CD14-positive monocyte (primary cell): ENCODE data around the gene NOC2L. TPM values are rescaled to one million over a fixed set of nuclear protein-coding genes. Genes with fewer than 3 reads are reported as not detected.

Experiments used
- DNase-seq, 3 donors: peaks; one replicate each; pipeline ENCODE4 v3.0.0-alpha.2; 2011 to 2022
- H2AFZ ChIP-seq: 2 replicates; pipeline ENCODE4 v1.6.0; 2012; ENCODE audit warnings: mild to moderate bottlenecking, low read depth, low read length, inconsistent platforms; ENCODE audit not compliant: insufficient read depth, poor library complexity, severe bottlenecking
- H3K27ac ChIP-seq, 2 donors: 1 replicate in 1 of 2; 2 replicates in 1 of 2; pipeline ENCODE4 v1.5.1; 2012 to 2013; ENCODE audit warnings: low read length in 2 of 2, control low read depth in 1 of 2, inconsistent platforms in 1 of 2, low read depth in 1 of 2, mild to moderate bottlenecking in 1 of 2
- H3K27me3 ChIP-seq, 2 donors: one replicate each; pipeline versions ENCODE4 v1.6.0 to v1.6.1; 2011 to 2013; ENCODE audit warnings: low read length in 2 of 2; ENCODE audit not compliant: control insufficient read depth in 2 of 2, insufficient read depth in 2 of 2
- H3K36me3 ChIP-seq, 2 donors: replicated peaks in 1 of 2; 1 replicate in 1 of 2; 2 replicates in 1 of 2; pipeline versions ENCODE4 v1.5.1 to v1.6.1; 2012 to 2013; ENCODE audit warnings: low read length in 2 of 2, control low read depth in 1 of 2, inconsistent platforms in 1 of 2, mild to moderate bottlenecking in 1 of 2; ENCODE audit not compliant: insufficient read depth in 2 of 2, control insufficient read depth in 1 of 2
- H3K4me1 ChIP-seq, 2 donors: 1 replicate in 1 of 2; 2 replicates in 1 of 2; pipeline versions ENCODE4 v1.5.1 to v1.6.1; 2012 to 2013; ENCODE audit warnings: low read length in 2 of 2, control low read depth in 1 of 2, inconsistent platforms in 1 of 2, mild to moderate bottlenecking in 1 of 2, moderate library complexity in 1 of 2; ENCODE audit not compliant: insufficient read depth in 2 of 2, control insufficient read depth in 1 of 2
- H3K4me2 ChIP-seq: replicated peaks from 2 replicates; pipeline ENCODE3; 2012; ENCODE audit warnings: low read length, moderate library complexity, mild to moderate bottlenecking; ENCODE audit not compliant: poor library complexity, severe bottlenecking; ENCODE audit errors: extremely low read depth
- H3K4me3 ChIP-seq, 3 experiments: fragments of 200-600 bp in 1 of 3; sonication (generic) in 1 of 3; replicated peaks in 1 of 3; 1 replicate in 2 of 3; 2 replicates in 1 of 3; pipeline ENCODE4 v1.5.1; 2011 to 2013; ENCODE audit warnings: low read length in 3 of 3, mild to moderate bottlenecking in 3 of 3, control low read depth in 2 of 3, low read depth in 2 of 3, inconsistent platforms in 1 of 3, moderate library complexity in 1 of 3
- H3K79me2 ChIP-seq: 2 replicates; pipeline ENCODE4 v1.6.0; 2012; ENCODE audit warnings: mild to moderate bottlenecking, control low read depth, inconsistent platforms, low read length, moderate library complexity; ENCODE audit not compliant: insufficient read depth
- H3K9ac ChIP-seq: 2 replicates; pipeline ENCODE4 v1.6.0; 2017; ENCODE audit warnings: low read length, mild to moderate bottlenecking; ENCODE audit not compliant: insufficient read depth, poor library complexity, severe bottlenecking
- H3K9me3 ChIP-seq, 2 donors: replicated peaks in 1 of 2; 1 replicate in 1 of 2; 2 replicates in 1 of 2; pipeline versions ENCODE4 v1.5.1 to v1.6.1; 2012 to 2013; ENCODE audit warnings: low read length in 2 of 2, control low read depth in 1 of 2; ENCODE audit not compliant: control insufficient read depth in 1 of 2, insufficient read depth in 1 of 2
- H4K20me1 ChIP-seq: 2 replicates; pipeline ENCODE4 v1.6.0; 2012; ENCODE audit warnings: mild to moderate bottlenecking, low read length, control low read depth, moderate library complexity; ENCODE audit not compliant: insufficient read depth
- H3K27ac Mint-ChIP-seq, 7 donors: one replicate each; pipeline ENCODE4 v1.8.0; 2020; ENCODE audit warnings: mild to moderate bottlenecking in 7 of 7, mixed read lengths in 7 of 7, moderate library complexity in 6 of 7, inconsistent platforms in 2 of 7
- H3K27me3 Mint-ChIP-seq, 3 donors: one replicate each; pipeline ENCODE4 v1.8.0; 2021 to 2022; ENCODE audit warnings: low read depth in 3 of 3, mild to moderate bottlenecking in 3 of 3, mixed read lengths in 3 of 3, moderate library complexity in 3 of 3, inconsistent platforms in 1 of 3
- H3K36me3 Mint-ChIP-seq, 2 donors: one replicate each; pipeline ENCODE4 v1.8.0; 2020; ENCODE audit warnings: mixed read lengths in 2 of 2, inconsistent platforms in 1 of 2, mild to moderate bottlenecking in 1 of 2
- H3K4me1 Mint-ChIP-seq: one replicate; pipeline ENCODE4 v1.8.0; 2020; ENCODE audit warnings: mild to moderate bottlenecking, mixed read lengths
- H3K4me3 Mint-ChIP-seq, 2 donors: one replicate each; pipeline ENCODE4 v1.8.0; 2020; ENCODE audit warnings: mild to moderate bottlenecking in 2 of 2, mixed read lengths in 2 of 2, moderate library complexity in 1 of 2
- H3K9me3 Mint-ChIP-seq, 7 donors: one replicate each; pipeline ENCODE4 v1.8.0; 2020 to 2022; ENCODE audit warnings: mixed read lengths in 7 of 7, mild to moderate bottlenecking in 6 of 7, moderate library complexity in 6 of 7, inconsistent platforms in 2 of 7
- WGBS: methylation state at CpG from one replicate; pipeline ENCODE4 v1.1.5; 2013; ENCODE audit warnings: missing lambda C conversion rate; ENCODE audit not compliant: insufficient coverage; 5-methylcytosine and 5-hydroxymethylcytosine counted together
- intact Hi-C, 2 donors: fragments of 100-400 bp; cut with micrococcal nuclease; formaldehyde crosslinking; loops; one replicate each; pipeline versions ENCODE4 v1.15.0 to v1.15.1; 2023
- polyA plus RNA-seq, 3 donors: library from polyadenylated mRNA; depleted of rRNA in 1 of 3; unstranded in 2 of 3; stranded (reverse) in 1 of 3; fragments of 300-500 nt in 2 of 3; fragments of >200 nt in 1 of 3; fragmentation: Illumina TruSeq in 2 of 3; gene quantifications; 1 replicate in 2 of 3; 2 replicates in 1 of 3; pipeline ENCODE4 v1.2.3, GENCODE V29; 2012 to 2021
- TF ChIP-seq, protein P1 (sequence below): fragments of 200-600 bp; IDR thresholded peaks from one replicate; pipeline ENCODE4 v1.8.0; 2022; ENCODE audit warnings: antibody characterized with exemption, mild to moderate bottlenecking

The NOC2L gene
- polyA plus RNA-seq, 3 donors: 34.5 to 47.9 (median 35.8) TPM

DNA sequence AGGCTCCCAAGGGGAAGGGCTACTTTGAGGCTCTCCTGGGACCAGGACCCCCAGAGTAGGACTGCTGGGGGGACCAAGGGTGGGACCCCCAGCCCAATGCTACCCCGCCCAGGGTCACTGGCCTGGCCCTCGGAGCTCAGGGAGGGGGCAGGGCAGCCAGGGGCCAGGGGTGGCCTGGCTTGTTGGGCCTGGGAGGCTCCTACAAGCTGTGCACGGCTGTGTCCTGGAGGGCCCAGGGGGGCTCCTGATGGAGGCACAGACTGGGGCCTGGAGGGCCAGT lies 38.6 kb upstream of the NOC2L start:
- Histone ChIP-seq H3K4me1 (peaks cover 11 to 33% of the 10 kb centered on the region in 2 donors), H3K36me3 (no peaks in the 10 kb centered on the region), H4K20me1 (peaks cover 12% of the 10 kb centered on the region), H3K4me3 (peak overlapping the region in 1 of 3 experiments; percentile 52), H3K4me2 (peak overlapping the region; percentile 36), H3K79me2 (no peaks in the 10 kb centered on the region), H3K27ac (no peak overlapping the region), H2AFZ (no peak overlapping the region), H3K27me3 (peaks cover 29 to 62% of the 10 kb centered on the region in 2 donors), H3K9ac (no peak overlapping the region), H3K9me3 (peaks cover 12 to 27% of the 10 kb centered on the region in 2 donors)
- Mint-ChIP-seq H3K36me3 (peaks cover 0 to 4% of the 10 kb centered on the region in 2 donors), H3K4me3 (no peak overlapping the region), H3K4me1 (peaks cover 14% of the 10 kb centered on the region), H3K9me3 (peaks cover 3 to 35% (median 17%) of the 10 kb centered on the region in 7 donors), H3K27ac (no peak overlapping the region), H3K27me3 (peaks cover 58 to 85% (median 65%) of the 10 kb centered on the region in 3 donors)
- TF ChIP-seq, protein P1, sequence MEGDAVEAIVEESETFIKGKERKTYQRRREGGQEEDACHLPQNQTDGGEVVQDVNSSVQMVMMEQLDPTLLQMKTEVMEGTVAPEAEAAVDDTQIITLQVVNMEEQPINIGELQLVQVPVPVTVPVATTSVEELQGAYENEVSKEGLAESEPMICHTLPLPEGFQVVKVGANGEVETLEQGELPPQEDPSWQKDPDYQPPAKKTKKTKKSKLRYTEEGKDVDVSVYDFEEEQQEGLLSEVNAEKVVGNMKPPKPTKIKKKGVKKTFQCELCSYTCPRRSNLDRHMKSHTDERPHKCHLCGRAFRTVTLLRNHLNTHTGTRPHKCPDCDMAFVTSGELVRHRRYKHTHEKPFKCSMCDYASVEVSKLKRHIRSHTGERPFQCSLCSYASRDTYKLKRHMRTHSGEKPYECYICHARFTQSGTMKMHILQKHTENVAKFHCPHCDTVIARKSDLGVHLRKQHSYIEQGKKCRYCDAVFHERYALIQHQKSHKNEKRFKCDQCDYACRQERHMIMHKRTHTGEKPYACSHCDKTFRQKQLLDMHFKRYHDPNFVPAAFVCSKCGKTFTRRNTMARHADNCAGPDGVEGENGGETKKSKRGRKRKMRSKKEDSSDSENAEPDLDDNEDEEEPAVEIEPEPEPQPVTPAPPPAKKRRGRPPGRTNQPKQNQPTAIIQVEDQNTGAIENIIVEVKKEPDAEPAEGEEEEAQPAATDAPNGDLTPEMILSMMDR: no peak
- 50% methylated on average over 3 of the region's 3 CpGs for WGBS
- DNase-seq: peak in 1 of 3 donors; percentile 6
- intact Hi-C loops: no loop called here

DNA sequence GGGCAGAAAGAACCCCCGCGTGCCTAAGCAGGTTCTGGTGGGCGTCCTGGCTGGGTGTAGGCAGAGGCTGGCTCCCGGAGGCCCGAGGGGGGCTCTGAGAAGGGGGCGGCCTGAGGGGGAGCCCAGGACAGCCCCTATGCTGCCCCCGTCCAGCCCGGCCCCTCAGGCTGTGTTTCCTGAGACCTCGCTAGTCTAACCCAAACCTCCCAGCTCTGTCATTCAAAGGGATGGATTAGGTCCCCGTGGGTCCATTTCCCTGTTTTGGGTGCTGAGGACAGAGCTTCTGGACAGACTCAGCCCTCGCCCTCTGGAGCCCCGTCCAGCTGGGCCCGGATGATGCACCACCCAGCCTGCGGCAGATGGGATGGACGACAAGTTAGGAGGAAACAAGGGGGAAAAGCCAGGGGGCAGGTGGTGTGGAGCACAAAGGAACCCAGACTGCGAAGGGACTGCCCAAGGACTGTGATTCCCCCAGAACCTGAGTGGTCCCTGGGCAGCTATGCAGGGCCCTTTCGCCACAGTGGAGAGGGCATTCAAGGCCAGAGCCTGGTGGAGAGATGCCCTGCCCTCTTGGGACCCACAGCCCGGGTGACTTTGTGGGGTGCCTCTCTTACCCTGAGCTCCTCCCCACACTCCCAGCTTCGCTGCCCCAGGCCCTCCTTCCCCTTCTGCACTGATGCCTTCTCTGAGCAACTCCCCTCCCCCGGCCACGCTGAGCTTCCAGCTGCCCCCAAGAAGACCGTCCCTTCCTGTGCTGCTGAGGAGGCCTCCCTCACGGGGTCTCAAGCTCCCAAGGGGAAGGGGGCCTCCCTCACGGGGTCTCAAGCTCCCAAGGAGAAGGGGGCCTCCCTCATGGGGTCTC lies 38.0 kb upstream of the NOC2L start:
- peaks cover 11 to 33% of the 10 kb centered on the region in 2 donors for H3K4me1 ChIP-seq
- no peak overlapping the region for H3K9ac ChIP-seq
- H3K4me3 ChIP-seq: peak overlapping the region in 1 of 3 experiments; percentile 52
- DNase-seq: peak in 1 of 3 donors; percentile 8
- Mint-ChIP-seq H3K4me3 (peak overlapping the region; percentile 56 to 75), H3K4me1 (peaks cover 14% of the 10 kb centered on the region), H3K27ac (no peak overlapping the region), H3K9me3 (peaks cover 6 to 40% (median 21%) of the 10 kb centered on the region in 7 donors), H3K36me3 (peaks cover 0 to 4% of the 10 kb centered on the region in 2 donors), H3K27me3 (peaks cover 52 to 80% (median 63%) of the 10 kb centered on the region in 3 donors)
- WGBS: 52% methylated on average over 22 of the region's 24 CpGs
- intact Hi-C loops: no loop called here
- H3K27me3 ChIP-seq: peaks cover 28 to 58% of the 10 kb centered on the region in 2 donors
- peaks cover 12% of the 10 kb centered on the region for H4K20me1 ChIP-seq
- peaks cover 16 to 27% of the 10 kb centered on the region in 2 donors for H3K9me3 ChIP-seq
- no peaks in the 10 kb centered on the region for H3K79me2 ChIP-seq
- no peaks in the 10 kb centered on the region for H3K36me3 ChIP-seq
- TF ChIP-seq, protein P1: no peak
- no peak overlapping the region for H2AFZ ChIP-seq
- H3K27ac ChIP-seq: no peak overlapping the region
- H3K4me2 ChIP-seq: peak overlapping the region; percentile 36
